Loucy (cell line): ENCODE results near the gene RPS18.
A peak's percentile ranks its signal among the peaks of the same experiment; 100 is the strongest.

Experiments
- H2AFZ ChIP-seq: fragments of 200-600 bp; sonication (generic); 2 replicates; pipeline ENCODE4 v1.6.0; 2016; ENCODE audit warnings: antibody characterized with exemption, mild to moderate bottlenecking, low read length, moderate library complexity
- H3F3A ChIP-seq: fragments of 200-600 bp; 2 replicates; pipeline ENCODE4 v1.6.0; 2016; ENCODE audit warnings: antibody characterized with exemption, low read depth, mild to moderate bottlenecking
- H3K27me3 ChIP-seq: fragments of 200-600 bp; sonication (generic); 2 replicates; pipeline ENCODE4 v1.6.1; 2014; ENCODE audit warnings: low read length, mild to moderate bottlenecking; ENCODE audit not compliant: insufficient read depth, poor library complexity, severe bottlenecking
- H3K36me3 ChIP-seq: fragments of 200-600 bp; sonication (generic); 2 replicates; pipeline ENCODE4 v1.6.1; 2016; ENCODE audit warnings: low read length; ENCODE audit not compliant: insufficient read depth
- H3K4me1 ChIP-seq: fragments of 200-600 bp; sonication (generic); 2 replicates; pipeline ENCODE4 v1.5.1; 2014; ENCODE audit warnings: low read length, mild to moderate bottlenecking; ENCODE audit not compliant: insufficient read depth, poor library complexity, severe bottlenecking
- H3K4me2 ChIP-seq: fragments of 200-600 bp; sonication (generic); 2 replicates; pipeline ENCODE4 v1.6.0; 2014; ENCODE audit warnings: antibody characterized with exemption, low read length, low read depth, mild to moderate bottlenecking; ENCODE audit not compliant: poor library complexity, severe bottlenecking
- H3K4me3 ChIP-seq: fragments of 200-600 bp; sonication (generic); 2 replicates; pipeline ENCODE4 v1.5.1; 2014; ENCODE audit warnings: low read length, mild to moderate bottlenecking, mixed read lengths; ENCODE audit not compliant: poor library complexity, severe bottlenecking
- H3K79me2 ChIP-seq: fragments of 200-600 bp; sonication (generic); 2 replicates; pipeline ENCODE4 v1.6.1; 2014; ENCODE audit warnings: low read length; ENCODE audit not compliant: insufficient read depth
- H3K9ac ChIP-seq: fragments of 200-600 bp; sonication (generic); 2 replicates; pipeline ENCODE4 v1.6.0; 2014; ENCODE audit warnings: mild to moderate bottlenecking, low read depth, low read length, moderate library complexity; ENCODE audit not compliant: poor library complexity, severe bottlenecking
- H3K9me2 ChIP-seq: fragments of 200-600 bp; sonication (generic); replicated peaks from 2 replicates; pipeline ENCODE4 v1.6.1; 2016; ENCODE audit warnings: low read depth, low read length, mixed read lengths
- H3K9me3 ChIP-seq: fragments of 200-600 bp; sonication (generic); 2 replicates; pipeline ENCODE4 v1.6.1; 2014; ENCODE audit warnings: mild to moderate bottlenecking, antibody characterized with exemption, low read length, low read depth; ENCODE audit not compliant: insufficient read depth
- H4K20me1 ChIP-seq: fragments of 200-600 bp; sonication (generic); 2 replicates; pipeline ENCODE4 v1.6.0; 2014; ENCODE audit warnings: antibody characterized with exemption, low read length, mild to moderate bottlenecking; ENCODE audit not compliant: insufficient read depth, poor library complexity, severe bottlenecking
- EZH2phosphoT487 ChIP-seq: fragments of 200-600 bp; IDR thresholded peaks from 2 replicates; pipeline ENCODE4 v1.6.1; 2018; ENCODE audit warnings: antibody characterized with exemption, mild to moderate bottlenecking, moderate library complexity, borderline replicate concordance
- TF ChIP-seq, protein P1 (sequence below): fragments of 200-600 bp; sonication (generic); conservative IDR thresholded peaks from 2 replicates; pipeline ENCODE4 v1.5.1; 2014; ENCODE audit warnings: mild to moderate bottlenecking, antibody characterized with exemption, low read length

RPS18 gene

DNA sequence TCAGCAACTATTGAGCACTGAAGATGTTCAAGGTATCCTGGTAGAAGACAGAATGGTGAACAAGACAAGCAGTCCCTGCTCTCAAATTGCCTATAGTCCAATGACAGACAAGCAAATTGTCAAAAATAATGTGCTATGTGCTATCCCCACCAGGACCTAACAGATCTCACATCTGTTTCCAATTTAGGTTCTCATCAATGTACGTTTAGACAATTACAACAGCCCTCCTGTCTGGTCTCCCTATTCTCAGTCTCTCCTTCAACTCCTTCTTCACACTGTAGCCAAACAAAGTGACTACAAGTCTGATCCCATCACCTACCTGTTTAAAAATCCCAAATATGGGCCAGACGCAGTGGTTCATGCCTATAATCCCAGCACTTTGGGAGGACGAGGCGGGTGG, 34.5 kb downstream of the RPS18 start:
- Histone ChIP-seq H3K4me1 (no peaks in the 10 kb centered on the region), H3F3A (no peaks in the 10 kb centered on the region)

DNA sequence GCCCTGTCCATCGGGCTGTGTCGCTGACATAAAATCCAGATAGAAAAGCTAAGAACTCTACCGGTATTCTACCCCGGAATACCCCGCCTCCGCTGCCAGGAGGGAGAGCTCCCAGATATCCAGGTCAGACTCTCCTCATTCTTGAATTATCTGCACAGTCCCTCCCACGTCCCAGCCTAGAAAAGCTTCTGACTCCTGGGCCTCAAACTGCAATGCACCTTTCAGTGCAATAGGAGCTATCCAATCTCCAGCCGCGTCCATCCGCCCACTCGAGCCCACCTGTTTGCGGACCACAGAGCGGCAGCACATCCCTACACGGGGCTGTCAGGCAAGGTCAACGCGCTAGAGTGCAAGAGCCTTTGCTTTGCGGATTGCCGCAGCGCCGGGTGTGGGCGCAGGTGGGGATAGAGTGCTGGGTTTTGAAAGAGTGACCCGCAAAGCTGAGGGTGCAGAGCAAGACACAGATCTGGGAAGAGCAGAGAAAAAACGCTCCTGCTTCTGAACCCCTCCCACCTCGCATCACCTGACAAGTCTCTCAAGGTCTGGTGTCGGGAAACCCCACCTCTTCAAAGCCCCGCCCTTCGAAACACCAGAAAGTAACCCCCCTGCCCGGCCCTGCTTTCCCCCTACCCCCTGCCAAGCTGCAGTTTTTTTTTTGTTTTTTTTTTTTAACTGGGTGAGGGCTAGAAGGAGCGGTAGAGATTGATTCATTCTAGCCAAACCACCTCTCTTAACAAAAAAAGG, 40.7 kb downstream of the RPS18 start:
- Histone ChIP-seq H2AFZ (no peak overlapping the region), H3K27me3 (no peaks in the 10 kb centered on the region), H3K9me3 (no peaks in the 10 kb centered on the region), H3K9me2 (no peaks in the 10 kb centered on the region), H3K36me3 (no peaks in the 10 kb centered on the region), H3K4me3 (peak overlapping the region; percentile 94), H3F3A (no peaks in the 10 kb centered on the region), H4K20me1 (peaks cover 35% of the 10 kb centered on the region), H3K4me2 (peak overlapping the region; percentile 95), H3K79me2 (peaks cover 72% of the 10 kb centered on the region), H3K4me1 (peaks cover 24% of the 10 kb centered on the region), H3K9ac (peak overlapping the region; percentile 93)
- TF ChIP-seq EZH2phosphoT487: no peak
- TF ChIP-seq, protein P1, sequence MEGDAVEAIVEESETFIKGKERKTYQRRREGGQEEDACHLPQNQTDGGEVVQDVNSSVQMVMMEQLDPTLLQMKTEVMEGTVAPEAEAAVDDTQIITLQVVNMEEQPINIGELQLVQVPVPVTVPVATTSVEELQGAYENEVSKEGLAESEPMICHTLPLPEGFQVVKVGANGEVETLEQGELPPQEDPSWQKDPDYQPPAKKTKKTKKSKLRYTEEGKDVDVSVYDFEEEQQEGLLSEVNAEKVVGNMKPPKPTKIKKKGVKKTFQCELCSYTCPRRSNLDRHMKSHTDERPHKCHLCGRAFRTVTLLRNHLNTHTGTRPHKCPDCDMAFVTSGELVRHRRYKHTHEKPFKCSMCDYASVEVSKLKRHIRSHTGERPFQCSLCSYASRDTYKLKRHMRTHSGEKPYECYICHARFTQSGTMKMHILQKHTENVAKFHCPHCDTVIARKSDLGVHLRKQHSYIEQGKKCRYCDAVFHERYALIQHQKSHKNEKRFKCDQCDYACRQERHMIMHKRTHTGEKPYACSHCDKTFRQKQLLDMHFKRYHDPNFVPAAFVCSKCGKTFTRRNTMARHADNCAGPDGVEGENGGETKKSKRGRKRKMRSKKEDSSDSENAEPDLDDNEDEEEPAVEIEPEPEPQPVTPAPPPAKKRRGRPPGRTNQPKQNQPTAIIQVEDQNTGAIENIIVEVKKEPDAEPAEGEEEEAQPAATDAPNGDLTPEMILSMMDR: no peak

More for the DNA sequence above, 34.5 kb downstream of the RPS18 start:
- Histone ChIP-seq H3K36me3 (peaks cover 16% of the 10 kb centered on the region; the same call in 1 of the 2 replicates), H3K4me2 (no peak overlapping the region), H4K20me1 (peaks cover 13% of the 10 kb centered on the region), H3K27me3 (no peaks in the 10 kb centered on the region), H3K9ac (no peak overlapping the region), H3K4me3 (no peak overlapping the region), H2AFZ (no peak overlapping the region), H3K9me2 (no peaks in the 10 kb centered on the region), H3K79me2 (peaks cover 50% of the 10 kb centered on the region; the same call in 1 of the 2 replicates), H3K9me3 (no peaks in the 10 kb centered on the region)
- TF ChIP-seq, protein P1: no peak
- TF ChIP-seq EZH2phosphoT487: no peak

DNA sequence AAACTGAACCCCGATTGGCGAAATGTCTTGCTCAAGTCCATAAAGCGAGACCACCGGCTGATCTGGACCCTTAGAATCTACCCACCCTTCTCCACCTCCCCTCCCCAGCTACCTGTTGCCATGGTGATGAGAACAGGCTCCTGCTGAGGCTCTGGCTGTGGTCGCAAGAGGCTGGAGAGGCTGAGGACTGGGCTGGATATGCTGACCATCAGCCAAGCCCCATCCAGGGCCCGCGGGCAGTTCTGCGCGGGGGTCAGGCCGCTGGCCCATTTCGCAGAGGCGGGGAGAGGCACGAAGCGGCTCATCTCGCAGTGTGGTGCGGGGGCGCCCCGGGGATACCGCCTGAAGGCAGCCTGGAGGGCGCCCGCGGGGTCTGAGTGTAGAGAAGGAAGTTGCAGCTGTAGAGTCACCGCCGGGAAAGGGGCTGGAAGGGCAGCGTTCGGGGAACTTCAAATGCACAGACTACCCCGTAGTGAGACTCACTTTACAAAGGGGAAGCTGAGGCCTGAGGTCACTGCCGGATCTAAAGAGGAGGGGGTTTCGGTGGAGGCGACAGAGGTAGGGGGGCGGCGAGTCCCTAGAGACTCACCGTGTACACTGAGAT, 41.3 kb downstream of the RPS18 start:
- Histone ChIP-seq H3F3A (peaks cover 1% of the 10 kb centered on the region; the same call in 1 of the 2 replicates), H3K4me3 (peak overlapping the region; percentile 94), H3K9me2 (no peaks in the 10 kb centered on the region), H3K9ac (peak overlapping the region; percentile 93), H3K27me3 (no peaks in the 10 kb centered on the region), H3K9me3 (no peaks in the 10 kb centered on the region), H2AFZ (peak overlapping the region; percentile 79), H3K4me1 (peaks cover 26% of the 10 kb centered on the region), H3K4me2 (peak overlapping the region; percentile 95), H3K36me3 (no peaks in the 10 kb centered on the region), H4K20me1 (peaks cover 35% of the 10 kb centered on the region), H3K79me2 (peaks cover 67% of the 10 kb centered on the region)
- TF ChIP-seq, protein P1: no peak
- TF ChIP-seq EZH2phosphoT487: no peak
